ENCODE measurements around the gene ARFRP1. TPM values are rescaled to one million over a fixed set of nuclear protein-coding genes. Genes with fewer than 3 reads are reported as not detected.

ARFRP1 gene
- total and polyA plus RNA-seq, 2 of the 13 experiments (the other 11 are each of a cell fraction or from before 2014, with no cell fraction given) = 32.0 to 51.1 TPM

DNA sequence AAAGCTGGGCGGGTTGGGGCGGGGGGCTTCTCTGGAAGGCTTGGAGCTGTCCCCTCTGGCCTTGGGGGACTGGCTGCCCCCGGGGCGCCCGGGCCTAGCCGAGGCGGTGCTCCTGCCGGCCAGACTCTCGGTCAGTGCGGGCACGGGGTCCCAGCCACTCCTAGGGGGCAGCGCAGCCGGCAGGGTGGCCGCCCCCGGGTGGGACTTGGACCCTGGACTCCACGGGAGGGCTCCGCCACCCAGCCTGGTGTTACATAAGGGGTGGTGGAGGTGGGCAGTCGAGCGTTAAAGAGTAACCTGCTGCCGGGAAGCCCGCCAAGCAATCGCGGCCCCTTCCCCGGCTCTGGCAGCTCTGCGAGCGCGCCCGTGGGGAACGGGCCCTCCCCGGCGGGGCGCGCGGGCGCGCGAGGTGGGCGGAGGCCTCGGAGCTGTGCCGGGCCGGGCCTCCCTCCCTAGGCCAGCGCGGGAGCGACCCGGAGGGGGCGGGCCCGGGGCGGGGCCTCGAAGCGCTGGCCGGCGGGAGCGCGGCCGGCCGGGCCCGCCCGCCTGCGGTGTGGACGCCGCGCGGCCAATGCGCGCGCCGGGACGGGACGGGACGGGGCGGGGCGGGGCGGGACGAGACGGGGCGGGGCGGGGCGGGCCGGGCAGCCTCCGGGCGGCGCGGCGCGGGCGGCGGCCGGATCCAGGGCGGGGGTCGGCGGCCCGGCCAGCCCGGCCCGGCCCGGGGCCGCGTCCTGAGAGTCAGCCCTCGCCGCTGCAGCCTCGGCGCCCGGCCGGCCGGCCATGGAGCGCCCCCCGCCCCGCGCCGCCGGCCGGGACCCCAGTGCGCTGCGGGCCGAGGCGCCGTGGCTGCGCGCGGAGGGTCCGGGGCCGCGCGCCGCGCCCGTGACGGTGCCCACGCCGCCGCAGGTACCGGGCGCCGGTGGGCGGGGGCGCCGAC is 31.6 kb upstream of the ARFRP1 start, which contains the start of gene SLC2A4RG (continued):
- TF ChIP-seq NFYB (CRISPR knock-in tag; IDR thresholded peaks at IDR 0.05) (peak; percentile 42), HDAC1 (CRISPR knock-in tag; IDR thresholded peaks at IDR 0.05) (peak; percentile 96), AGO1 (IDR thresholded peaks at IDR 0.05; ENCODE audit: low read depth, low read length, poor library complexity, severe bottlenecking) (peak; percentile 93), GZF1 (CRISPR knock-in tag; IDR thresholded peaks at IDR 0.05) (0 out of 2 replicates have a peak, but pooled peaks have one; percentile 65), SIX1 (CRISPR knock-in tag; IDR thresholded peaks at IDR 0.05; ENCODE audit: borderline replicate concordance) (peak; percentile 45; the same call in 1 of the 2 replicates), KAT8 (CRISPR knock-in tag; IDR thresholded peaks at IDR 0.05) (peak; percentile 82; the same call in 1 of the 2 replicates), ZNF326 (CRISPR knock-in tag; IDR thresholded peaks at IDR 0.05; ENCODE audit: borderline replicate concordance) (no peak), ZNF75D (CRISPR knock-in tag; IDR thresholded peaks at IDR 0.05; ENCODE audit: borderline replicate concordance) (no peak), TEAD2 (CRISPR knock-in tag; IDR thresholded peaks at IDR 0.05) (0 out of 2 replicates have a peak, but pooled peaks have one; percentile 81), ZNF225 (CRISPR knock-in tag; IDR thresholded peaks at IDR 0.05) (peak; percentile 73), ZNF10 (CRISPR knock-in tag; IDR thresholded peaks at IDR 0.05; ENCODE audit: borderline replicate concordance, low read depth) (no peak), ZNF136 (CRISPR knock-in tag; IDR thresholded peaks at IDR 0.05; ENCODE audit: low read depth) (0 out of 2 replicates have a peak, but pooled peaks have one; percentile 4), ATM (IDR thresholded peaks at IDR 0.05; ENCODE audit: borderline replicate concordance) (no peak), RFXAP (CRISPR knock-in tag; IDR thresholded peaks at IDR 0.05; ENCODE audit: borderline replicate concordance) (peak; percentile 92), ZNF724P (CRISPR knock-in tag; IDR thresholded peaks at IDR 0.05; ENCODE audit: borderline replicate concordance) (no peak), AHR (CRISPR knock-in tag; IDR thresholded peaks at IDR 0.05) (no peak; the same call in 1 of the 2 replicates), TCF12 (IDR thresholded peaks at IDR 0.05) (no peak), TCF12 (CRISPR knock-in tag; IDR thresholded peaks at IDR 0.05) (peak; percentile 56; the same call in 1 of the 2 replicates), MED8 (CRISPR knock-in tag; IDR thresholded peaks at IDR 0.05; ENCODE audit: insufficient replicate concordance) (no peak), ZNF547 (CRISPR knock-in tag; IDR thresholded peaks at IDR 0.05) (no peak)
- TF ChIP-seq, protein P1, sequence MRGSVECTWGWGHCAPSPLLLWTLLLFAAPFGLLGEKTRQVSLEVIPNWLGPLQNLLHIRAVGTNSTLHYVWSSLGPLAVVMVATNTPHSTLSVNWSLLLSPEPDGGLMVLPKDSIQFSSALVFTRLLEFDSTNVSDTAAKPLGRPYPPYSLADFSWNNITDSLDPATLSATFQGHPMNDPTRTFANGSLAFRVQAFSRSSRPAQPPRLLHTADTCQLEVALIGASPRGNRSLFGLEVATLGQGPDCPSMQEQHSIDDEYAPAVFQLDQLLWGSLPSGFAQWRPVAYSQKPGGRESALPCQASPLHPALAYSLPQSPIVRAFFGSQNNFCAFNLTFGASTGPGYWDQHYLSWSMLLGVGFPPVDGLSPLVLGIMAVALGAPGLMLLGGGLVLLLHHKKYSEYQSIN (CRISPR knock-in tag; IDR thresholded peaks at IDR 0.05; ENCODE audit: borderline replicate concordance) = no peak
- TF ChIP-seq, protein P2, sequence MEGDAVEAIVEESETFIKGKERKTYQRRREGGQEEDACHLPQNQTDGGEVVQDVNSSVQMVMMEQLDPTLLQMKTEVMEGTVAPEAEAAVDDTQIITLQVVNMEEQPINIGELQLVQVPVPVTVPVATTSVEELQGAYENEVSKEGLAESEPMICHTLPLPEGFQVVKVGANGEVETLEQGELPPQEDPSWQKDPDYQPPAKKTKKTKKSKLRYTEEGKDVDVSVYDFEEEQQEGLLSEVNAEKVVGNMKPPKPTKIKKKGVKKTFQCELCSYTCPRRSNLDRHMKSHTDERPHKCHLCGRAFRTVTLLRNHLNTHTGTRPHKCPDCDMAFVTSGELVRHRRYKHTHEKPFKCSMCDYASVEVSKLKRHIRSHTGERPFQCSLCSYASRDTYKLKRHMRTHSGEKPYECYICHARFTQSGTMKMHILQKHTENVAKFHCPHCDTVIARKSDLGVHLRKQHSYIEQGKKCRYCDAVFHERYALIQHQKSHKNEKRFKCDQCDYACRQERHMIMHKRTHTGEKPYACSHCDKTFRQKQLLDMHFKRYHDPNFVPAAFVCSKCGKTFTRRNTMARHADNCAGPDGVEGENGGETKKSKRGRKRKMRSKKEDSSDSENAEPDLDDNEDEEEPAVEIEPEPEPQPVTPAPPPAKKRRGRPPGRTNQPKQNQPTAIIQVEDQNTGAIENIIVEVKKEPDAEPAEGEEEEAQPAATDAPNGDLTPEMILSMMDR (CRISPR knock-in tag; IDR thresholded peaks at IDR 0.05) = peak; percentile 54
